HepG2 (cell line): Measurements from ENCODE around the gene FAM241B.

Experiments
- ATF7 ChIP-seq, 2 experiments: fragments of 450-650 bp in 1 of 2; sonication (generic) in 1 of 2; formaldehyde crosslinking in 1 of 2; IDR thresholded peaks; 2 replicates each; pipeline versions ENCODE4 v1.4.0 to v1.6.1; 2016 to 2020; ENCODE audit warnings: antibody characterized with exemption in 1 of 2, mild to moderate bottlenecking in 1 of 2, missing genetic modification reagents in 1 of 2
- NFYB ChIP-seq: sonication (generic); formaldehyde crosslinking; IDR thresholded peaks from 2 replicates; pipeline ENCODE4 v1.4.0; 2020; ENCODE audit warnings: missing genetic modification reagents
- RAD21 ChIP-seq: fragments of 450-650 bp; formaldehyde crosslinking; IDR thresholded peaks from 2 replicates; pipeline ENCODE4 v1.5.0; 2020; ENCODE audit warnings: mild to moderate bottlenecking
- ZFP37 ChIP-seq: sonication (generic); formaldehyde crosslinking; IDR thresholded peaks from 2 replicates; pipeline ENCODE4 v1.4.0; 2020; ENCODE audit warnings: missing genetic modification reagents, borderline replicate concordance
- ZKSCAN1 ChIP-seq: fragments of 150-350 bp; IDR thresholded peaks from 2 replicates; pipeline ENCODE4 v1.6.1; 2014; ENCODE audit warnings: low read length
- ZNF292 ChIP-seq: sonication (generic); formaldehyde crosslinking; IDR thresholded peaks from 2 replicates; pipeline ENCODE4 v1.8.1; 2022; ENCODE audit warnings: mild to moderate bottlenecking, low read depth, missing genetic modification reagents, borderline replicate concordance
- ZNF547 ChIP-seq: sonication (generic); formaldehyde crosslinking; IDR thresholded peaks from 2 replicates; pipeline ENCODE4 v1.5.1; 2020; ENCODE audit warnings: mild to moderate bottlenecking, missing genetic modification reagents
- ZNF720 ChIP-seq: sonication (generic); formaldehyde crosslinking; IDR thresholded peaks from 2 replicates; pipeline ENCODE4 v1.4.0; 2020; ENCODE audit warnings: missing genetic modification reagents
- ZNF782 ChIP-seq: sonication (generic); formaldehyde crosslinking; IDR thresholded peaks from 2 replicates; pipeline ENCODE4 v1.4.0; 2020; ENCODE audit warnings: missing genetic modification reagents, mild to moderate bottlenecking, borderline replicate concordance
- TF ChIP-seq, protein P1 (sequence below), 2 experiments: sonication (generic) in 1 of 2; formaldehyde crosslinking in 1 of 2; IDR thresholded peaks; 2 replicates each; pipeline versions ENCODE4 v1.5.1 to v1.6.1; 2011 to 2020; ENCODE audit warnings: borderline replicate concordance in 1 of 2, low read depth in 1 of 2, low read length in 1 of 2, mild to moderate bottlenecking in 1 of 2, missing genetic modification reagents in 1 of 2, moderate library complexity in 1 of 2
- TF ChIP-seq, protein P2 (sequence below): sonication (generic); formaldehyde crosslinking; IDR thresholded peaks from 2 replicates; pipeline ENCODE4 v1.9.0; 2021; ENCODE audit warnings: missing genetic modification reagents, borderline replicate concordance

DNA sequence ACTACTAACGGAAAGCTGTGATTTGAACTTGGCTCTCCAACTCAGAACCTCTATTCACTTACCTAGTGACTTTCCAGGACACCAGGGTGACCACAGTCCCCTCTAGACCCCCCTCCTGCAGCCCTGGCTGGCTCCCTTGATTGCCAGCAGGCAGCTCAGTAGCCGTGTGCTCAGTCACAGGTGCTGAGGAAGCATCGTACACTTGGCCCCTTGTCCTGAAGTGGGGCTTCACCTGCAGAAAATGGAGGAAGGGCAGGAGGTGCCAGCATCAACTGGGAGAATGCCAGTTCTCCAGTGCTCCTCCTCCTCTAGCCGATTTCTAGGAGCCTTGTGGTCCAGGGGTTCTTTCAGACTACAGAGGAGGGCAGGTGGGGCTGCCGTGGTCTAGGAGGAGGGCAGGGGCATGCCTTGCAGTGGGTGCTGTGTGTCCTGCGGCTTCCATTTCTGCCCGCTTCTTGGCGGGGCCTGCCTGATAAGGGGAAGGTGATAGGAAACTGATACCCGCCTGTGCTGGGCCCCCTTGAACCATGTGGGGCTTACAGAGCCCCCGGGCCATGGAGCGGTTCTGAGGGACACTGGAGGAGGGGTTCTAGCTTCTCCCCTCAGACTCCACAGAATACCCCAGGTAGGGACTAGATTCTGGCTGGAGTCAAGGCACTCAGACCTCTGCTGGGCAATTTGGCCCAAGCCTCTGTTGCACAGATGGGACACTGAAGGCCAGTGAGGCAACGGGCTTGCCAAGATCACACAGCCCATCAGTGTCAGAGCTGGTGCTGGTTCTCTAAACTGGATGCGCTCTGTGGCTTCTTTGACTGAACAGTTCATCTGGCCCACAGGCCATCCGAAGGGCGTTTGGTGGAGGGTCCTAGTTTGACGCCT is 14.0 kb downstream of the FAM241B start:
- TF ChIP-seq ZNF547 (no peak), ZNF782 (CRISPR knock-in tag) (no peak), ZNF292 (no peak), ATF7 (IDR thresholded peaks at IDR 0.05) (no peak), ATF7 (CRISPR knock-in tag; IDR thresholded peaks at IDR 0.05) (no peak), RAD21 (CRISPR knock-in tag) (no peak), ZFP37 (CRISPR knock-in tag) (no peak), ZKSCAN1 (no peak), ZNF720 (CRISPR knock-in tag) (no peak), NFYB (CRISPR knock-in tag) (no peak)
- TF ChIP-seq, protein P1, sequence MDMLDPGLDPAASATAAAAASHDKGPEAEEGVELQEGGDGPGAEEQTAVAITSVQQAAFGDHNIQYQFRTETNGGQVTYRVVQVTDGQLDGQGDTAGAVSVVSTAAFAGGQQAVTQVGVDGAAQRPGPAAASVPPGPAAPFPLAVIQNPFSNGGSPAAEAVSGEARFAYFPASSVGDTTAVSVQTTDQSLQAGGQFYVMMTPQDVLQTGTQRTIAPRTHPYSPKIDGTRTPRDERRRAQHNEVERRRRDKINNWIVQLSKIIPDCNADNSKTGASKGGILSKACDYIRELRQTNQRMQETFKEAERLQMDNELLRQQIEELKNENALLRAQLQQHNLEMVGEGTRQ (IDR thresholded peaks at IDR 0.05; ENCODE audit: low read depth, low read length) = no peak
- TF ChIP-seq, protein P1 (CRISPR knock-in tag; IDR thresholded peaks at IDR 0.05; ENCODE audit: borderline replicate concordance) = no peak
- TF ChIP-seq, protein P2, sequence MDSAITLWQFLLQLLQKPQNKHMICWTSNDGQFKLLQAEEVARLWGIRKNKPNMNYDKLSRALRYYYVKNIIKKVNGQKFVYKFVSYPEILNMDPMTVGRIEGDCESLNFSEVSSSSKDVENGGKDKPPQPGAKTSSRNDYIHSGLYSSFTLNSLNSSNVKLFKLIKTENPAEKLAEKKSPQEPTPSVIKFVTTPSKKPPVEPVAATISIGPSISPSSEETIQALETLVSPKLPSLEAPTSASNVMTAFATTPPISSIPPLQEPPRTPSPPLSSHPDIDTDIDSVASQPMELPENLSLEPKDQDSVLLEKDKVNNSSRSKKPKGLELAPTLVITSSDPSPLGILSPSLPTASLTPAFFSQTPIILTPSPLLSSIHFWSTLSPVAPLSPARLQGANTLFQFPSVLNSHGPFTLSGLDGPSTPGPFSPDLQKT (CRISPR knock-in tag) = no peak
